HT1080 (cell line): Measurements from ENCODE around the gene LRRC73. TPM values are rescaled to one million over a fixed set of nuclear protein-coding genes. Genes with fewer than 3 reads are reported as not detected.
"Not testable (repeated sequence)": the region's sequence is repeated elsewhere in the genome, so short reads cannot be mapped to it uniquely, and the experiment has no call there.

Source experiments
- DNase-seq: peaks from one replicate; pipeline ENCODE4 v3.0.0-alpha.2; 2015; ENCODE audit warnings: low read depth
- small RNA-seq: library from RNA; depleted of rRNA; stranded (forward); fragments of <200 nt; gene quantifications from one replicate; pipeline ENCODE3, GENCODE V24; 2014
- total RNA-seq: library from RNA; depleted of rRNA; stranded (reverse); fragments of >200 nt; shearing (Covaris generic); gene quantifications from 2 replicates; pipeline ENCODE4 v1.2.3, GENCODE V29; 2014; rRNA removed

The LRRC73 gene
- total RNA-seq, 1 experiment from 2014 or later, result 0.77 TPM

DNA sequence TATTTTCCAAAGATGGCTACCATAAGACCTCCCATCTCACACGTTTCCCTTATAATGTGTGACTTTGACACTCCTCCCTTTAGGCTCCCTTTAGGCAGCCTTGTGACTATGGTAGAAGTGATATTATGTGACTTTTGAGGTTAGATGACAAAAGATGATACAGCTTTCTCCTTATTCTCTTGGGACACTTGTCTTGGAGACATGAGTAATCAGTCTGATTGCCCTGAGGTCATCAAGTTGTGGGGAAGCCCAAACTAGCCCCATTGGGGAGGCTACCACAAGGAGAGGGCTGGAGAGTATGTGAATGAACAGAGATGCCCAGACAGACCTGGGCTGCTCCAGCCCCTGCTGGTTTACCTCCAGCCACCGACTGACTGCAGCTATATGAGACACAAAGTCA lies 44.2 kb downstream of the LRRC73 start:
- no peak for DNase-seq

DNA sequence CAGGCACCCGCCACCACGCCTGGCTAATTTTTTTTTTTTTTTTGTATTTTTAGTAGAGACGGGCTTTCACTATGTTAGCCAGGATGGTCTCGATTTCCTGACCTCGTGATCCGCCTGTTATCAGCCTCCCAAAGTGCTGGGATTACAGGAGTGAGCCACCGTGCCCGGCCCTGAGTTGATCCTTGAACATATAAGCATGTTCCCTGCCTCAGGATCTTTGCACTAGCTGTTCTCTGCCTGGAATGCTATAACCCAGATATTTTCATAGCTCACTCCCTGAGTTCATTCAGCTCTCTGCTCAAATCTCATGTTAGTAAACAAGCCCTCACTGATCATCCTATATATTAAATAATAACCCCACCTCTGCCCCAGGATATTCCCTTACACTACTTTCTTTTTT lies 45.8 kb downstream of the LRRC73 start:
- no peak for DNase-seq

DNA sequence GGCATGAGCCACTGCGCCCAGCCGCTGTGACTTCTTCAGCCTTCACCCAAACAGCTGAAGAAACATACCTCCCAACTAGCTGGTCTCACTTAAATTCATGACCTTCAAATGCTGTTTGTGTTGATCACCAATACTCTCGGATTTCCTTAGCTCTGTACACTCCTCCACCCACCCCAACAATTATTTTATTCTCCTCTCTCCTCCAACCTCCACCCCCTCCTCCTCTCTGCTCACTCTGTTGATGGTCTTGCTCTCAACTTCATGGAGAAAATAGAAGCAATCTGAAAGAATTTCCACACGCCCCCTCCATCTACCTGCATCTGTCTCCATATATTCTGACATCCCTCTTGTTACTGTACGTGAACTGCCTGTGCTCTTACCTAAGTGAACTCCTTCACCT lies 48.2 kb downstream of the LRRC73 start:
- no peak for DNase-seq

DNA sequence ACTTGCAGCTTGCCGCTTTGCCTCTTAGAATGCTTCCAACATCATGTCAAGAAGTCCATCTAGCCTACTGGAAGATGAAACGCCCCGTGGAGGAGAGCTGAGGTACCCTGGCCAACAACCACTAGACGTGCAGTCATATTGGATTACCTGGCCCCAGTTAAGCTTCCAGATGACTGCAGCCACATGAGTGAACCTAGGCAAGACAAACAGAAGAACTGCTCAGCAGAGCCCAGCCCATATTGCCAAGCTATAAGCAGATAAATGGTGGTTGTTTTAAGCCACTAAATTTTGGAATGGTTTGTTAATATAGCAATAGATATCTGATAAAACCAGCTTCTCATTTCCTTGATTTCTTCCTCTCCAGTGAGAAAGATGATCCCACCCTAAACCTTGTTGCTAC lies 50.1 kb downstream of the LRRC73 start:
- DNase-seq, result no peak

DNA sequence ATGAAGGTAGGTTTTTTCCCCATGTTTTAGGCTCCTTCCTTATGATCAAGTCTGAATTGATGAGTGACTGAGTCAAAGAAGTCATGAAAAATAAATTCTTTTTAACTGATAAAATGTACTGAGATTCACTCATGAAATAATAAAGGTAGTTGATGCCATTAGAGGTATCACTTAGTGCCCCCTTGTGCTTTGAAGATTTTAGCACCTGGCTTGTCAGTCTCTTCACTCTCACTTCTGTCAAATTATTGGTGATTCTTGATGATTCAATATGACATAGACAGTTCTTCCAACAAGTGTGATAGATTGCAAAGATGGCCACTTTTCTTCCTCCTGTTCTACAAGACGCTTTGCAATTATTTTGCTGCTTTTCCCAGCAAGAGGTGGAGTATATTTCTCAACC lies 50.6 kb downstream of the LRRC73 start:
- no peak for DNase-seq

DNA sequence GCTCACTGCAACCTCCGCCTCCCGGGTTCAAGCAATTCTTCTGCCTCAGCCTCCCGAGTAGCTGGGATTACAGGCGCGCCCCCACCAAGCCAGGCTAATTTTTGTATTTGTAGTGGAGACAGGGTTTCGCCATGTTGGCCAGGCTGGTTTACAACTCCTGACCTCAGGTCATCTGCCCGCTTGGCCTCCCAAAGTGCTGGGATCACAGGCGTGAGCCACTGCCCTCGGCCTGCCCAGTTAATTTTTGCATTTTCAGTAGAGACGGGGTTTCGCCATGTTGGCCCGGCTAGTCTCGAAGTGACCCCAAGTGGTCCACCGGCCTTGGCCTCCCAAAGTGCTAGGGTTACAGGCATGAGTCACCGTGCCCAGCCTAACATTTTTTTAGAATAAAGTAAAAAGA lies 52.0 kb downstream of the LRRC73 start:
- not testable (repeated sequence) for DNase-seq

DNA sequence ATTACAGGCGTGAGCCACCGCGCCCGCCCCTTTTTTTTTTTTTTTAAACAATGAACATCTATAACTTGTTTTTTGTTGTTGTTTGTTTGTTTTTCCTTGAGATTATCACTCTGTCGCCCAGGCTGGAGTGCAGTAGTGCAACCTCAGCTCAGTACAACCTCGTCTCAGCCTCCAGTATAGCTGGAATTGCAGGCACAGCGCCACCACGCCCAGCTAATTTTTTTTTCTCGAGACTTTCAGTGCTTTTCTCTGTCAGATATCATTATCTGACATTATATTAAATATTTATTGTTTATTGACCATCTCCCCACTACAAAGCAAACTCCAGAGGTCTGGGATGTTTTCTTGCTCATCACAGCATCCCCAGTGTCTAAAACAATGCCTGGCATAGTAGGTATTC lies 52.5 kb downstream of the LRRC73 start:
- DNase-seq, result no peak

Small RNA genes lying within 50 kb of the gene (small RNA-seq; reads per million reads assigned to genes)
- not detected for gene RF00426
- not detected for gene RNU6-1113P

Other genes starting within 250 kb of the LRRC73 start
- not detected in 2 replicates for gene SLC22A7, start 212.1 kb downstream of the LRRC73 start, total RNA-seq
- not detected in 2 replicates for gene CRIP3, start 201.5 kb downstream of the LRRC73 start, total RNA-seq
- 4.8 and 6.4 TPM in 2 replicates for gene ZNF318, start 140.7 kb downstream of the LRRC73 start, total RNA-seq
- gene ABCC10, start 82.8 kb downstream of the LRRC73 start, total RNA-seq, result 8.4 and 11.7 TPM in 2 replicates
- 3.8 and 4.2 TPM in 2 replicates for gene DLK2, start 54.8 kb downstream of the LRRC73 start, total RNA-seq
- gene TJAP1, start 32.8 kb downstream of the LRRC73 start, total RNA-seq, result 19.4 and 21.3 TPM in 2 replicates
- gene YIPF3, start 6.6 kb upstream of the LRRC73 start, total RNA-seq, result 94.2 and 100 TPM in 2 replicates
- gene POLR1C, start 6.7 kb upstream of the LRRC73 start, total RNA-seq, result 56.6 and 59.3 TPM in 2 replicates
- gene XPO5, start 65.7 kb upstream of the LRRC73 start, total RNA-seq, result 38.9 and 70.7 TPM in 2 replicates
- 25.9 and 29.1 TPM in 2 replicates for gene POLH, start 65.8 kb upstream of the LRRC73 start, total RNA-seq
- gene GTPBP2, start 118.9 kb upstream of the LRRC73 start, total RNA-seq, result 32.5 and 33.7 TPM in 2 replicates
- gene MAD2L1BP, start 125.5 kb upstream of the LRRC73 start, total RNA-seq, result 26.9 and 35.2 TPM in 2 replicates
- not detected in 2 replicates for gene RSPH9, start 134.7 kb upstream of the LRRC73 start, total RNA-seq
- 102 and 120 TPM in 2 replicates for gene MRPS18A, start 177.4 kb upstream of the LRRC73 start, total RNA-seq